ENCODE results near the gene GAS2L2. TPM values are rescaled to one million over a fixed set of nuclear protein-coding genes. Genes with fewer than 3 reads are reported as not detected.
A peak's percentile ranks its signal among the peaks of the same experiment; 100 is the strongest.

GAS2L2 gene
- total and polyA plus RNA-seq, 2 of the 8 experiments (the other 6 are each of a cell fraction or from before 2014, with no cell fraction given) = 0.09 to 0.13 TPM

DNA sequence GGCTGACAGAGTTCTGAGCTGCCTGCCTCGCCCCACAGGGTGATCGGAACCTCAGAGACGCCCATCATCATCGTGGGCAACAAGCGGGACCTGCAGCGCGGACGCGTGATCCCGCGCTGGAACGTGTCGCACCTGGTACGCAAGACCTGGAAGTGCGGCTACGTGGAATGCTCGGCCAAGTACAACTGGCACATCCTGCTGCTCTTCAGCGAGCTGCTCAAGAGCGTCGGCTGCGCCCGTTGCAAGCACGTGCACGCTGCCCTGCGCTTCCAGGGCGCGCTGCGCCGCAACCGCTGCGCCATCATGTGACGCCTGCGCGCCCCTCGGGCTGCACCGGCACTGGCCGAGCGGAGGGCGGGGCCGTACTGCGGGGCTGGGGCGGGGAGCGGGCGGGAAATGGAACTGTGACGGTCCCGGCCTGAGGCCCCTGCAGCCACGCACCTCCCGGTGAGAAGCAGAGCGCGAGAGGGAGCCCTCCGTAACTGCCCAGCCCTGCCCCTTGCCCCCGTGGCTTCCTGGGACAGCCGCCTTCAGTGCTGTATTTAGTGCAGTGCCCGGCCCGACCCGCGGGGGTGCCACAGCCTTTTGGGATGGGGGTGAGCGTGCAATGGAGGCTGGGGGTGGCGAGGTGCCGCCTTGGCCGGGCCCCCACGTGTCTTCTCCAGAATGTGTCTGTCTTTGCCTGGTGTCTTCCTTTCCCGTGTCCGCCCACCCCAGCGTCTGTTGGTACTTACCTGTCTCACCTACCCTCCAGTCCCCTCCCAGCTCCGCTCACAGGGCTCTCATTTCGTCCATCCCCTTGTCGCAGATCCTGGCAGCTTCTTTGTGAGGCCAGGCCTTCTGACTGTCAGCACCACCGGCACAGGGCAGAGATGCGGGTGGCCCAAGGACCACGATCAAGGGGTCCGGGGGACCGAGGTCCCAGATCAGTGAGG lies 11.8 kb downstream of the GAS2L2 start (continued):
- TF ChIP-seq KDM5A (IDR thresholded peaks at IDR 0.05; ENCODE audit: low read length) (no peak), TBP (IDR thresholded peaks at IDR 0.05; ENCODE audit: low read depth, low read length) (no peak), POLR2A (IDR thresholded peaks at IDR 0.05; ENCODE audit: control extremely low read depth in 1 of 2, low read depth in 2 of 2, low read length in 2 of 2) (0 out of 3 replicates have a peak, but pooled peaks of 1 of the 2 experiments have one; percentile 6), EP300 (IDR thresholded peaks at IDR 0.05; ENCODE audit: borderline replicate concordance in 1 of 2, low read depth in 2 of 2, low read length in 2 of 2) (no peak), CBX8 (IDR thresholded peaks at IDR 0.05; ENCODE audit: borderline replicate concordance, low read depth, low read length) (no peak), KDM1A (IDR thresholded peaks at IDR 0.05; ENCODE audit: borderline replicate concordance, low read length) (no peak), NANOG (IDR thresholded peaks at IDR 0.05; ENCODE audit: insufficient read depth, low read depth, low read length, poor library complexity, severe bottlenecking) (no peak), SIN3A (conservative IDR thresholded peaks at IDR 0.05 in 1 of 2, IDR thresholded peaks at IDR 0.05 in 1 of 2; ENCODE audit: low read depth in 1 of 2, low read length in 2 of 2) (no peak), POU5F1 (IDR thresholded peaks at IDR 0.05; ENCODE audit: low read depth, low read length) (no peak), GABPA (IDR thresholded peaks at IDR 0.05; ENCODE audit: borderline replicate concordance, insufficient read depth, low read length) (no peak), JUN (IDR thresholded peaks at IDR 0.05; ENCODE audit: low read depth, low read length) (no peak), BRCA1 (IDR thresholded peaks at IDR 0.05; ENCODE audit: low read depth, low read length) (no peak), TEAD4 (IDR thresholded peaks at IDR 0.05; ENCODE audit: low read depth, low read length) (peak; percentile 33; the same call in 1 of the 2 replicates), SUZ12 (IDR thresholded peaks at IDR 0.05; ENCODE audit: low read length) (no peak), PHF8 (conservative IDR thresholded peaks at IDR 0.05; ENCODE audit: low read depth, low read length) (no peak), ASH2L (IDR thresholded peaks at IDR 0.05; ENCODE audit: low read length) (peak; percentile 67)
- TF ChIP-seq, protein P1, sequence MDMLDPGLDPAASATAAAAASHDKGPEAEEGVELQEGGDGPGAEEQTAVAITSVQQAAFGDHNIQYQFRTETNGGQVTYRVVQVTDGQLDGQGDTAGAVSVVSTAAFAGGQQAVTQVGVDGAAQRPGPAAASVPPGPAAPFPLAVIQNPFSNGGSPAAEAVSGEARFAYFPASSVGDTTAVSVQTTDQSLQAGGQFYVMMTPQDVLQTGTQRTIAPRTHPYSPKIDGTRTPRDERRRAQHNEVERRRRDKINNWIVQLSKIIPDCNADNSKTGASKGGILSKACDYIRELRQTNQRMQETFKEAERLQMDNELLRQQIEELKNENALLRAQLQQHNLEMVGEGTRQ (IDR thresholded peaks at IDR 0.05; ENCODE audit: low read length) = peak; percentile 80
- TF ChIP-seq, protein P2, sequence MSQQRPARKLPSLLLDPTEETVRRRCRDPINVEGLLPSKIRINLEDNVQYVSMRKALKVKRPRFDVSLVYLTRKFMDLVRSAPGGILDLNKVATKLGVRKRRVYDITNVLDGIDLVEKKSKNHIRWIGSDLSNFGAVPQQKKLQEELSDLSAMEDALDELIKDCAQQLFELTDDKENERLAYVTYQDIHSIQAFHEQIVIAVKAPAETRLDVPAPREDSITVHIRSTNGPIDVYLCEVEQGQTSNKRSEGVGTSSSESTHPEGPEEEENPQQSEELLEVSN (IDR thresholded peaks at IDR 0.05) = peak; percentile 100
- TF ChIP-seq, protein P3, sequence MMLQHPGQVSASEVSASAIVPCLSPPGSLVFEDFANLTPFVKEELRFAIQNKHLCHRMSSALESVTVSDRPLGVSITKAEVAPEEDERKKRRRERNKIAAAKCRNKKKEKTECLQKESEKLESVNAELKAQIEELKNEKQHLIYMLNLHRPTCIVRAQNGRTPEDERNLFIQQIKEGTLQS (IDR thresholded peaks at IDR 0.05; ENCODE audit: insufficient read depth, low read depth, low read length) = no peak
- TF ChIP-seq, protein P4, sequence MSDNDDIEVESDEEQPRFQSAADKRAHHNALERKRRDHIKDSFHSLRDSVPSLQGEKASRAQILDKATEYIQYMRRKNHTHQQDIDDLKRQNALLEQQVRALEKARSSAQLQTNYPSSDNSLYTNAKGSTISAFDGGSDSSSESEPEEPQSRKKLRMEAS (IDR thresholded peaks at IDR 0.05) = peak; percentile 100
